ENCODE results near the gene ZNF331.
A peak's percentile ranks its signal among the peaks of the same experiment; 100 is the strongest.

The ZNF331 gene

DNA sequence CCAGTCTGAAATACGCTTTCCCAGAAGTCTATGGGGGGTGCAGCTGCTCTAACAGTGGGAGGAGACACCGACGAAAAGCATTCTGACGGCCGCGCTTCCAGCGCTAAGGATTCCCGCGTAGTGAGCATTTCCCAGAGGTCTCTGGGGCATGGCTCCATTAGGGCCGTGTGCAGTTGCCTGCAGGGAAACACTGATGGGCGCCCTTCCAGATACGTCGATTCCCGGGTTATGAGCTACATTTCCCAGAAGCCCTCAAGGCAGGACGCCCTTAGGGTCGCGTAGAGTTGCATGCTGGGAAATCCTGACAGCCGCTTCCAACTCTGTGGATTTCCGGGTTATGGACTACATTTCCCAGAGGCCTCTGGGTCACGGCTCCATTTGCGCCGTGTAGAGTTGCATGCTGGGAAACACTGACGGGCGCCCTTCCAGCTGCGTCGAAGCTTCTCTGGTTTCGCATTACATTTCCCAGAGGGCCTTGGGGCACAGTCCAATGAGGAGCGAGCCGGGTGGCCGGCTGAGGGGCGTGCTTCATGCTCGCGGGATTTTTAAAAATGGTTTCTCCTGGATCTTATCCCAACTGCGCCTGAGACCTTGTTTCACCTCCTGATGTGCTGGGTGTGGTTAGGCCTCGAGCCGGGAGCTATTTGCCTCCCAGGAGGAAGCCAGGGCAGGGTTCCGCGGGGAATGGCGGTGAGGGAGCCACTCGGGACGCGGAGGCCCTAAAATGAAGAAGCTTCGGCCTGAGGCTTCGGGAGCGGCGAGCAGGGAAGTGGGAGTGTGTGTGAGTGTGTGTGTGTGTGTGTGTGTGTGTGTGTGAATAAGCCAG is 17.2 kb upstream of the ZNF331 start:
- peak; percentile 97 for DNase-seq (ENCODE audit: low read depth in 1 of 2, low spot score in 1 of 2)
- Histone ChIP-seq H3K27me3 (ENCODE audit: insufficient read depth, poor library complexity, severe bottlenecking) (no peaks in the 10 kb centered on the region), H3K27ac (replicated peaks) (peak overlapping the region; percentile 75), H3K4me3 (replicated peaks; ENCODE audit: insufficient read depth, low read length) (peak overlapping the region; percentile 82)
- TF ChIP-seq POLR2AphosphoS5 (IDR thresholded peaks at IDR 0.05; ENCODE audit: low read depth) (peak; percentile 32; the same call in 1 of the 2 replicates), CTCF (IDR thresholded peaks at IDR 0.05; ENCODE audit: insufficient read depth, low read length) (no peak), GABPA (IDR thresholded peaks at IDR 0.05; ENCODE audit: low read depth) (0 out of 2 replicates have a peak, but pooled peaks have one; percentile 13), SPI1 (IDR thresholded peaks at IDR 0.05; ENCODE audit: borderline replicate concordance, low read depth) (0 out of 2 replicates have a peak, but pooled peaks have one; percentile 10), REST (IDR thresholded peaks at IDR 0.05; ENCODE audit: insufficient replicate concordance, low read depth) (peak; percentile 29)

- peak overlapping the region; percentile 75 for H3K27ac ChIP-seq (replicated peaks)
- no peaks in the 10 kb centered on the region for H3K27me3 ChIP-seq (ENCODE audit: insufficient read depth, poor library complexity, severe bottlenecking)
- no peak for DNase-seq (ENCODE audit: low read depth in 1 of 2, low spot score in 1 of 2)
- H3K4me3 ChIP-seq (replicated peaks; ENCODE audit: insufficient read depth, low read length): peak overlapping the region; percentile 82
- TF ChIP-seq REST (IDR thresholded peaks at IDR 0.05; ENCODE audit: insufficient replicate concordance, low read depth) (no peak), POLR2AphosphoS5 (IDR thresholded peaks at IDR 0.05; ENCODE audit: low read depth) (0 out of 2 replicates have a peak, but pooled peaks have one; percentile 25), GABPA (IDR thresholded peaks at IDR 0.05; ENCODE audit: low read depth) (no peak), SPI1 (IDR thresholded peaks at IDR 0.05; ENCODE audit: borderline replicate concordance, low read depth) (no peak), CTCF (IDR thresholded peaks at IDR 0.05; ENCODE audit: insufficient read depth, low read length) (no peak)
Observed at GRCh38 chr19:53521373-53522202, 16.4 kb upstream of the ZNF331 start.

- TF ChIP-seq REST (IDR thresholded peaks at IDR 0.05; ENCODE audit: insufficient replicate concordance, low read depth): no peak
- no peak for TF ChIP-seq POLR2AphosphoS5 (IDR thresholded peaks at IDR 0.05; ENCODE audit: low read depth)
- no peak for TF ChIP-seq GABPA (IDR thresholded peaks at IDR 0.05; ENCODE audit: low read depth)
- no peak for TF ChIP-seq CTCF (IDR thresholded peaks at IDR 0.05; ENCODE audit: insufficient read depth, low read length)
- no peak for TF ChIP-seq SPI1 (IDR thresholded peaks at IDR 0.05; ENCODE audit: borderline replicate concordance, low read depth)
- DNase-seq (ENCODE audit: low read depth in 1 of 2, low spot score in 1 of 2): no peak
- no peak overlapping the region for H3K4me3 ChIP-seq (replicated peaks; ENCODE audit: insufficient read depth, low read length)
- H3K27me3 ChIP-seq (ENCODE audit: insufficient read depth, poor library complexity, severe bottlenecking): no peaks in the 10 kb centered on the region
- no peak overlapping the region for H3K27ac ChIP-seq (replicated peaks)
Observed at GRCh38 chr19:53525922-53526321, 12.0 kb upstream of the ZNF331 start.

Data from HL-60 (cell line).